GM12864 (cell line): ENCODE data around the gene SEC24D.

Experiments
- DNase-seq: peaks from one replicate; pipeline ENCODE4 v3.0.0-alpha.2; 2011; ENCODE audit warnings: low read depth
- H3K4me3 ChIP-seq: 2 replicates; pipeline ENCODE4 v1.5.1; 2011; ENCODE audit warnings: mild to moderate bottlenecking, low read depth, low read length, control low read depth
- CTCF ChIP-seq: IDR thresholded peaks from 2 replicates; pipeline ENCODE4 v1.5.1; 2011; ENCODE audit warnings: low read depth, mild to moderate bottlenecking, moderate library complexity, low read length, control low read depth, inconsistent platforms; ENCODE audit errors: missing control alignments

The SEC24D gene

GRCh38 chr4:118845552-118846050 is 9.7 kb upstream of the SEC24D start:
- DNase-seq: no peak
- no peak overlapping the region for H3K4me3 ChIP-seq
- TF ChIP-seq CTCF: no peak

- no peak for TF ChIP-seq CTCF
- no peak overlapping the region for H3K4me3 ChIP-seq
- DNase-seq: no peak
These were observed 7.3 kb upstream of the SEC24D start for GRCh38 chr4:118843237-118843636.

GRCh38 chr4:118842055-118842454 is 6.1 kb upstream of the SEC24D start:
- DNase-seq: no peak
- no peak overlapping the region for H3K4me3 ChIP-seq
- no peak for TF ChIP-seq CTCF

- no peak for DNase-seq
- no peak for TF ChIP-seq CTCF
- H3K4me3 ChIP-seq: no peak overlapping the region
These were observed 3.4 kb upstream of the SEC24D start for GRCh38 chr4:118839221-118839927.

GRCh38 chr4:118837121-118837507 is 1.2 kb upstream of the SEC24D start:
- TF ChIP-seq CTCF: no peak
- DNase-seq: no peak

GRCh38 chr4:118836301-118837120 is 585 bp upstream of the SEC24D start:
- no peak for TF ChIP-seq CTCF
- peak overlapping the region; percentile 77 for H3K4me3 ChIP-seq
- peak; percentile 42 for DNase-seq

More at GRCh38 chr4:118837121-118837507, 1.2 kb upstream of the SEC24D start:
- no peak overlapping the region for H3K4me3 ChIP-seq
